DMS114 treated with DMSO at 0.1 percent for 48 hours (cell line): ENCODE results near the gene PPP6R1.

Source experiments
- DNase-seq: peaks from one replicate; lab custom pipeline; 2025; ENCODE audit not compliant: unreplicated experiment; lab: John Stamatoyannopoulos, UW

The PPP6R1 gene

DNA sequence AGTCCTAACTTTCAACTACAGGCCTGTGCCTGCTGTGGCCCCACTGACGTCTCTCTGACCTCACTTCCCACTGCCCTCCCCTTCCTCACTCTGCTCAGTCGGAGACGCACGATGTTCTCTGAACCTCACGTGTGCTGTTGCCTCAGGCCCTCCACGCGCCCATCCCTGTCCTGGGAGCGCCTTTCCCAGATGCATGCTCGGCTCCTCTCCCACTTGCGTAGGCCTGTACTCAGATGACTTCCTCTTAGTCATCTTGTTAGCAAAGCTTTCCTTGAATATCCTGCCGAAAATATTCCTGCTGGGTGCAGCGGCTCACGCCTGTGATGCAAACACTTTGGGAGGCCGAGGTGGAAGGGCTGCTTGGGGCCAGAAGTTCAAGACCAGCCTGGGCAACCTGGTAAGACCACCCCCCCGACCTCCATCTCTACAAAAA lies 69.4 kb downstream of the PPP6R1 start:
- DNase-seq = no peak

DNA sequence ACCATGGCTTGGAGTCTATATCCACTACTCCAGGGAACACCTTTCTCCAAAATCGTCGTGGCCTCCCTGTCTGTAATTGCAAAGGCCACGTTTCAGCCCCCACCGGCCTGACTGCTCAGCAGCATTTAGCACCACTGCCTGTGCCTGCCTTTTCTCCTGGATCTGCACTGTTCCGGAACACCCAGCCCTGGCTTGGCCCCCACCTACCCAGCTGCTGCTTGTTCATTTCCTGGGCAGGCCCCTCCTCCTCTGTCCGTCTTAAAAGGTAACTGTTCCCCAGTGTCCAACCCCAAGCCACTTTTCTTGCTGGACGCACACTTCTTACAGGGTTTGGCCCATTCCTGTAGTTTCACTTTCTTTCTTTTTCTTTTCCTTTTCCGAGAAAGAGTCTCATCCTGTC lies 70.2 kb downstream of the PPP6R1 start:
- no peak for DNase-seq

DNA sequence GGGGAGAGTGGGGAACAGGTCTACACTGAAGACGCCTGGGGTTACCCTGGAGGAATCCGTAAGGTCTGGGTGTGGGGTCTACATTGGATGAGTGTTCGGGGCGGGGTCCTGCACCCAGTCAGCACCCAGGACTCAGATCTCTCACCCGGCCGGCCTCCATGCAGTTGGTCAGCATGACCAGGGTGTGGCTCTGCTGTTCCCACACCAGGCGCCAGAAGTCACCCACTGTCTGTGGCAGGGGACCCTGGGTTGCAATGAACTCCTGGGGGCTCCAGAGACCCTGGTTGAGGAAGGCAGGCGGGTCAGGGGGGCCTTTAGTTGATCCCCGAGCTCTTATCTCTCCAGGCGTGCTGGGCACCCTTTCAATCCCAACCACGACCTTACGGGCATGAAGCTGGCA lies 72.7 kb downstream of the PPP6R1 start:
- no peak for DNase-seq

DNA sequence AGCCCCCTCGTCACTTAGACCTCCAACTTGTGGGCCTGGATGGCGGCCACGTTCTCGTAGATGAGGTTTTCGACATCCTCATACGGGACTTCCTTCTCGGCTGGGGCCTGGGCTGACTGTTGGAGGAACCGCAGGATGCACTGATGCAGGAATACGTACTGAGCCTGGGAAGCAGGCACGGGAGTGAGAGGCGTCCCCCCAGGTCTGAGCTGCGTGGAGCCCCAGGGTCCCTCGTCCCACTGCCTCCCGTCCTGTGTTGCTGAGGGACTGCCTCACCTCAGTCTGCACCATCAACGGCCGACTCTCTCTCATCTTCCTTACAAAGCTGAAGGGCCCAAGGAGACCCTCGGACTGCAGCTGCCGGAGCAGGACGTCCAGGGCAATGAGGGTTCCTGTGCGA lies 77.1 kb downstream of the PPP6R1 start:
- no peak for DNase-seq
